ENCODE data around the gene IL2RA. TPM values are rescaled to one million over a fixed set of nuclear protein-coding genes. Genes with fewer than 3 reads are reported as not detected.

Gene IL2RA
- total and polyA plus RNA-seq, 10 of the 15 experiments (the other 5 are each of a cell fraction or from before 2014, with no cell fraction given) = 2.2 to 6.0 (median 4.9) TPM

GRCh38 chr10:5999440-6000165, 62.6 kb downstream of the IL2RA start:
- ATAC-seq = no peak
- TF ChIP-seq EGR1 (IDR thresholded peaks at IDR 0.05; ENCODE audit: borderline replicate concordance in 1 of 2, low read depth in 2 of 2, low read length in 2 of 2) = no peak
- TF ChIP-seq ATF7 (IDR thresholded peaks at IDR 0.05; ENCODE audit: low read depth) = no peak
- no peak for TF ChIP-seq GATAD2B (conservative IDR thresholded peaks at IDR 0.05; ENCODE audit: low read depth)
- no peak for TF ChIP-seq CHD1 (IDR thresholded peaks at IDR 0.05; ENCODE audit: low read depth, low read length)
- Histone ChIP-seq H3K27me3 (replicated peaks in 1 of 2; ENCODE audit: control insufficient read depth in 2 of 2, insufficient read depth in 2 of 2, low read length in 1 of 2) (peaks cover 0 to 1% of the 10 kb centered on the region in 2 experiments; a peak in 1 of 4 replicates), H3K4me3 (no peak overlapping the region), H4K20me1 (ENCODE audit: control insufficient read depth, insufficient read depth) (no peaks in the 10 kb centered on the region), H3K9ac (ENCODE audit: control insufficient read depth, insufficient read depth, low read length) (no peak overlapping the region), H3K36me3 (ENCODE audit: control insufficient read depth in 2 of 2, insufficient read depth in 2 of 2, low read length in 1 of 2) (no peaks in the 10 kb centered on the region), H3K79me2 (ENCODE audit: control insufficient read depth, insufficient read depth, low read length) (no peaks in the 10 kb centered on the region), H3K4me2 (ENCODE audit: control insufficient read depth, insufficient read depth) (no peak overlapping the region), H3K9me3 (replicated peaks; ENCODE audit: control insufficient read depth, insufficient read depth, low read length) (no peaks in the 10 kb centered on the region), H3K4me1 (ENCODE audit: control insufficient read depth, insufficient read depth, low read length) (peaks cover 2% of the 10 kb centered on the region; the same call in 1 of the 2 replicates), H3K27ac (ENCODE audit: control insufficient read depth, insufficient read depth) (no peak overlapping the region), H2AFZ (ENCODE audit: control insufficient read depth, low read depth, low read length) (no peak overlapping the region)
- BruUV-seq (replicated peaks) = no TSS peak
- no peak for FAIRE-seq
- ChIA-PET CTCF (no interaction called here), POLR2A (no interaction called here), SMC1A (ENCODE audit: uncharacterized antibody, unreplicated experiment) (interaction anchor here (0.7 kb wide), 1 partner anchor 14 kb away, joined by 3 read pairs; no protein-coding TSS in a partner anchor), RAD21 (ENCODE audit: unreplicated experiment) (no interaction called here)
- 50% methylated on average over 20 of the region's 20 CpGs for whole genome bisulfite sequencing (ENCODE audit: insufficient coverage, insufficient replicate concordance, low lambda C conversion rate, missing lambda C conversion rate)
- no peak for DNase-seq (ENCODE audit: low read depth, low spot score)
- intact Hi-C loops (cut with micrococcal nuclease; ENCODE audit: unreplicated experiment) (no loop called here), in situ Hi-C loops (cut with MboI) (no loop called here)

GRCh38 chr10:5996696-5997095, 65.5 kb downstream of the IL2RA start:
- no peak overlapping the region for H3K4me2 ChIP-seq (ENCODE audit: control insufficient read depth, insufficient read depth)
- no peaks in the 10 kb centered on the region for H4K20me1 ChIP-seq (ENCODE audit: control insufficient read depth, insufficient read depth)
- no peak for FAIRE-seq
- H3K4me1 ChIP-seq (ENCODE audit: control insufficient read depth, insufficient read depth, low read length) = no peaks in the 10 kb centered on the region
- in situ Hi-C loops (cut with MboI) = no loop called here
- RAD21 ChIA-PET (ENCODE audit: unreplicated experiment) = interaction anchor here (0.5 kb wide), 1 partner anchor 404 kb away, joined by 4 read pairs; no protein-coding TSS in a partner anchor
- CTCF ChIA-PET = no interaction called here
- H3K9me3 ChIP-seq (replicated peaks; ENCODE audit: control insufficient read depth, insufficient read depth, low read length) = peaks cover 3% of the 10 kb centered on the region; the same call in 2 of the 3 replicates
- H3K9ac ChIP-seq (ENCODE audit: control insufficient read depth, insufficient read depth, low read length) = no peak overlapping the region
- WGBS (ENCODE audit: insufficient coverage, insufficient replicate concordance, low lambda C conversion rate, missing lambda C conversion rate) = 53% methylated on average over 4 of the region's 4 CpGs
- intact Hi-C loops (cut with micrococcal nuclease; ENCODE audit: unreplicated experiment) = no loop called here
- no TSS peak for BruUV-seq (replicated peaks)
- H3K27me3 ChIP-seq (replicated peaks in 1 of 2; ENCODE audit: control insufficient read depth in 2 of 2, insufficient read depth in 2 of 2, low read length in 1 of 2) = peaks cover 0 to 1% of the 10 kb centered on the region in 2 experiments; a peak in 1 of 4 replicates
- no peak overlapping the region for H2AFZ ChIP-seq (ENCODE audit: control insufficient read depth, low read depth, low read length)
- ATAC-seq = no peak
- SMC1A ChIA-PET (ENCODE audit: uncharacterized antibody, unreplicated experiment) = no interaction called here
- no peaks in the 10 kb centered on the region for H3K79me2 ChIP-seq (ENCODE audit: control insufficient read depth, insufficient read depth, low read length)
- H3K36me3 ChIP-seq (ENCODE audit: control insufficient read depth in 2 of 2, insufficient read depth in 2 of 2, low read length in 1 of 2) = no peaks in the 10 kb centered on the region
- no peak overlapping the region for H3K27ac ChIP-seq (ENCODE audit: control insufficient read depth, insufficient read depth)
- DNase-seq (ENCODE audit: low read depth, low spot score) = no peak
- H3K4me3 ChIP-seq = no peak overlapping the region
- POLR2A ChIA-PET = no interaction called here
- TF ChIP-seq JUNB (IDR thresholded peaks at IDR 0.05) = no peak
- TF ChIP-seq IKZF2 (IDR thresholded peaks at IDR 0.05) = no peak
- no peak for TF ChIP-seq ZNF687 (IDR thresholded peaks at IDR 0.05)
